MM.1S (cell line): ENCODE measurements around the gene DTNB.

ENCODE experiments used
- DNase-seq: peaks from one replicate; pipeline ENCODE4 v3.0.0-alpha.2; 2015
- H2AFZ ChIP-seq: fragments of 300-600 bp; sonication (generic); 2 replicates; pipeline ENCODE4 v1.6.0; 2016; ENCODE audit warnings: antibody characterized with exemption, low read length
- H3F3A ChIP-seq: fragments of 300-600 bp; sonication (generic); 2 replicates; pipeline ENCODE4 v1.6.1; 2016; ENCODE audit warnings: mild to moderate bottlenecking, antibody characterized with exemption, low read length, moderate library complexity, mixed read lengths; ENCODE audit not compliant: insufficient read depth
- H3K27ac ChIP-seq: fragments of 300-600 bp; sonication (generic); 2 replicates; pipeline ENCODE4 v1.5.1; 2016; ENCODE audit warnings: mild to moderate bottlenecking, low read length
- H3K27me3 ChIP-seq: fragments of 300-600 bp; sonication (generic); replicated peaks from 2 replicates; pipeline ENCODE4 v1.6.0; 2016; ENCODE audit warnings: low read length; ENCODE audit not compliant: insufficient read depth
- H3K36me3 ChIP-seq: fragments of 300-600 bp; sonication (generic); replicated peaks from 2 replicates; pipeline ENCODE4 v1.6.1; 2016; ENCODE audit warnings: mild to moderate bottlenecking, low read length, mixed read lengths; ENCODE audit not compliant: insufficient read depth
- H3K4me1 ChIP-seq: fragments of 300-600 bp; sonication (generic); 2 replicates; pipeline ENCODE4 v1.6.1; 2016; ENCODE audit warnings: low read length, mixed read lengths
- H3K4me2 ChIP-seq: fragments of 300-600 bp; sonication (generic); 2 replicates; pipeline ENCODE4 v1.6.0; 2016; ENCODE audit warnings: low read depth, low read length
- H3K4me3 ChIP-seq: fragments of 300-600 bp; sonication (generic); 2 replicates; pipeline ENCODE4 v1.5.1; 2016; ENCODE audit warnings: low read length, mixed read lengths
- H3K79me2 ChIP-seq: fragments of 300-600 bp; sonication (generic); 2 replicates; pipeline ENCODE4 v1.6.1; 2016; ENCODE audit warnings: mixed run types, low read length, mixed read lengths
- H3K9ac ChIP-seq: fragments of 300-600 bp; sonication (generic); 2 replicates; pipeline ENCODE4 v1.6.1; 2016; ENCODE audit warnings: low read length, mixed read lengths
- H3K9me2 ChIP-seq: fragments of 300-600 bp; sonication (generic); replicated peaks from 2 replicates; pipeline ENCODE4 v1.6.1; 2016; ENCODE audit warnings: mild to moderate bottlenecking, low read length, mixed read lengths; ENCODE audit not compliant: insufficient read depth
- H3K9me3 ChIP-seq: fragments of 300-600 bp; sonication (generic); replicated peaks from 2 replicates; pipeline ENCODE4 v1.6.1; 2016; ENCODE audit warnings: mild to moderate bottlenecking, low read length, mixed read lengths; ENCODE audit not compliant: insufficient read depth
- H4K20me1 ChIP-seq: fragments of 300-600 bp; sonication (generic); 2 replicates; pipeline ENCODE4 v1.6.1; 2016; ENCODE audit warnings: mild to moderate bottlenecking, low read length, moderate library complexity, mixed read lengths; ENCODE audit not compliant: insufficient read depth
- EZH2 ChIP-seq: fragments of 300-600 bp; sonication (generic); optimal IDR thresholded peaks from 2 replicates; pipeline ENCODE3; 2017; ENCODE audit warnings: low read depth, mild to moderate bottlenecking, antibody characterized with exemption, low read length, mixed read lengths
- EZH2phosphoT487 ChIP-seq: fragments of 300-600 bp; sonication (generic); IDR thresholded peaks from 2 replicates; pipeline ENCODE4 v1.6.1; 2018; ENCODE audit warnings: antibody characterized with exemption, low read length
- TF ChIP-seq, protein P1 (sequence below): fragments of 300-600 bp; sonication (generic); IDR thresholded peaks from 2 replicates; pipeline ENCODE4 v1.5.1; 2016; ENCODE audit warnings: antibody characterized with exemption, low read length, mixed read lengths

The DTNB gene

DNA sequence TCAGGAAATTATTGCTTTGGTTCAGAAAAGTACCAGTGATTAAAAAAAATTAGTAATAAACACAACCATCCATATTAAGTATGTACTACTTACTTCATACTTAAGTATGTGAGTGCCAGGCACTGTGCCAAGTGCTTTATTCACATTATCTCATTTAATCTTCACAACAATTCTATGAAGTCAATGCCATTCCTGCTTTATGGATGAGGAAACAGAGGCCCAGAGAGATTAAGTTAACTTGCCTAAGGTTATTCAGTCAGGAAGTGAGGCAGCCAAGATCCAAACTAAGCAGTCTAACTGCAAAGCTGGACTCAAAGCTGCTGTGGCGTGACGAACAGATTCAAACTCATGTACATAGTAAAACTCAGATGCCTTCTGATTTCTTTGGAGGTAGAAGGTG is 22.3 kb downstream of the DTNB start:
- Histone ChIP-seq H3K27me3 (no peaks in the 10 kb centered on the region), H3K27ac (no peak overlapping the region), H3F3A (no peaks in the 10 kb centered on the region), H3K9ac (no peak overlapping the region), H3K4me1 (no peaks in the 10 kb centered on the region), H4K20me1 (no peaks in the 10 kb centered on the region), H3K9me2 (no peaks in the 10 kb centered on the region), H3K36me3 (no peaks in the 10 kb centered on the region), H3K79me2 (peaks cover 15% of the 10 kb centered on the region; the same call in 1 of the 2 replicates), H3K4me2 (no peak overlapping the region), H3K4me3 (no peak overlapping the region), H2AFZ (no peak overlapping the region), H3K9me3 (no peaks in the 10 kb centered on the region)
- TF ChIP-seq, protein P1, sequence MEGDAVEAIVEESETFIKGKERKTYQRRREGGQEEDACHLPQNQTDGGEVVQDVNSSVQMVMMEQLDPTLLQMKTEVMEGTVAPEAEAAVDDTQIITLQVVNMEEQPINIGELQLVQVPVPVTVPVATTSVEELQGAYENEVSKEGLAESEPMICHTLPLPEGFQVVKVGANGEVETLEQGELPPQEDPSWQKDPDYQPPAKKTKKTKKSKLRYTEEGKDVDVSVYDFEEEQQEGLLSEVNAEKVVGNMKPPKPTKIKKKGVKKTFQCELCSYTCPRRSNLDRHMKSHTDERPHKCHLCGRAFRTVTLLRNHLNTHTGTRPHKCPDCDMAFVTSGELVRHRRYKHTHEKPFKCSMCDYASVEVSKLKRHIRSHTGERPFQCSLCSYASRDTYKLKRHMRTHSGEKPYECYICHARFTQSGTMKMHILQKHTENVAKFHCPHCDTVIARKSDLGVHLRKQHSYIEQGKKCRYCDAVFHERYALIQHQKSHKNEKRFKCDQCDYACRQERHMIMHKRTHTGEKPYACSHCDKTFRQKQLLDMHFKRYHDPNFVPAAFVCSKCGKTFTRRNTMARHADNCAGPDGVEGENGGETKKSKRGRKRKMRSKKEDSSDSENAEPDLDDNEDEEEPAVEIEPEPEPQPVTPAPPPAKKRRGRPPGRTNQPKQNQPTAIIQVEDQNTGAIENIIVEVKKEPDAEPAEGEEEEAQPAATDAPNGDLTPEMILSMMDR = no peak
- TF ChIP-seq EZH2phosphoT487 (no peak), EZH2 (no peak)
- DNase-seq = no peak

DNA sequence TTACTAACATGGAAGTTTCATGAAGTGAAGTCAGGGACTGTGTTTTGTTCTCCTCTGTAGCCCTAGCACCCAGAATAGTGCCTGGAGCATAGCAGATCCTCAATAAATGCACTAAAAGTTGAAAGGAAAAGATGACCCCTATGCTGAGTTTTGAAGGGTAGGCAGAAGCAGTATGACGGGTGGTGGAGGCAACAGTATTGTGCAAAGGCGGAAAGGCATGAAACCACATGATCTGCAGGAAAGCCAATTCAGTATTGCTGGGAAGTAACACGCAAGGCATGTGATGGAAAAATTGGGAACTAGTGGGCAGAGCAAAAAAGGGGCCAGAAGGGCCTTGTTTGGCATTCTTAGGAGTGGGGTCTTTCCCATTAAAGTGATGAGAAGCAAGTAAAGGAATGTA is 23.1 kb downstream of the DTNB start:
- Histone ChIP-seq H3K27ac (no peak overlapping the region), H3K27me3 (no peaks in the 10 kb centered on the region), H3K4me3 (no peak overlapping the region), H3K4me2 (no peak overlapping the region), H3K4me1 (no peaks in the 10 kb centered on the region), H3K36me3 (no peaks in the 10 kb centered on the region), H4K20me1 (no peaks in the 10 kb centered on the region), H3K9me2 (no peaks in the 10 kb centered on the region), H3F3A (no peaks in the 10 kb centered on the region), H3K9ac (no peak overlapping the region), H3K79me2 (peaks cover 9% of the 10 kb centered on the region; the same call in 1 of the 2 replicates), H3K9me3 (no peaks in the 10 kb centered on the region), H2AFZ (no peak overlapping the region)
- DNase-seq = no peak
- TF ChIP-seq EZH2 = no peak
- TF ChIP-seq, protein P1 = no peak
- TF ChIP-seq EZH2phosphoT487 = no peak

- Histone ChIP-seq H3K9me3 (no peaks in the 10 kb centered on the region), H2AFZ (no peak overlapping the region), H3K36me3 (no peaks in the 10 kb centered on the region), H3F3A (no peaks in the 10 kb centered on the region), H3K27ac (no peak overlapping the region), H3K79me2 (peaks cover 9% of the 10 kb centered on the region; the same call in 1 of the 2 replicates), H4K20me1 (no peaks in the 10 kb centered on the region), H3K4me2 (no peak overlapping the region), H3K9me2 (no peaks in the 10 kb centered on the region), H3K9ac (no peak overlapping the region), H3K4me1 (no peaks in the 10 kb centered on the region), H3K4me3 (no peak overlapping the region), H3K27me3 (no peaks in the 10 kb centered on the region)
- no peak for DNase-seq
- TF ChIP-seq, protein P1 = no peak
- TF ChIP-seq EZH2phosphoT487 = no peak
Observed at GRCh38 chr2:25649786-25650185, 23.6 kb downstream of the DTNB start.
